ENCODE results near the gene NCR3LG1.

Gene NCR3LG1

DNA sequence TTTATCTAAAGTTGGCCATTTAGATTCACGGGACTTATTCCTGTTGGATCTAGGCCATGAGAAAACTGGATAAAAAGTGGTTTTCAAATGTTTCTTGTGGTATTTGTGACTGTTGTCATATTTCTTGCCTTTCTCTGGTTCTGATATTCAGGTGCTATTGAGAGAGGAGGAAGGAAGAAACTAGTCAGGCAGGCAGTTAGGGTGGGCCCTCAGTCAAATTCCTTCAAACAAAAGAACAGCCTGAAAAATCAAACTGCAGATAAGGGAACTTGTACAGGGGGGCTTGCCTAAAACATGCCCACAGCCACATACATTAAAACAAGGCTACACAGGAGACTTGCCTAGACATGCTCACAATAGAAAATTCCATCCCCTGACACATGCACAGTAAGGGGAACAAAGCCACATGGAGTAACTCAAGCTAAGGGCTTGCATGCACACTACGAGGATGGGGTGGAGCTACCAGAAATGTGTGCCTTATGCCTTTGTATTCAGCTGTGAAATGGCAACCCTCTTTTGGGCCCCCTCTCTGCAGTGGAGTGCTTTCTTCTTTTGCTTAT lies 18.2 kb downstream of the NCR3LG1 start:
- no peak for DNase-seq (ENCODE audit: extremely low read depth in 1 of 2, low read depth in 1 of 2)

- DNase-seq (ENCODE audit: extremely low read depth in 1 of 2, low read depth in 1 of 2): no peak
These were observed 20.0 kb downstream of the NCR3LG1 start for GRCh38 chr11:17371614-17372013.

- no peak for DNase-seq (ENCODE audit: extremely low read depth in 1 of 2, low read depth in 1 of 2)
These were observed 23.9 kb downstream of the NCR3LG1 start for GRCh38 chr11:17375547-17375946.

DNA sequence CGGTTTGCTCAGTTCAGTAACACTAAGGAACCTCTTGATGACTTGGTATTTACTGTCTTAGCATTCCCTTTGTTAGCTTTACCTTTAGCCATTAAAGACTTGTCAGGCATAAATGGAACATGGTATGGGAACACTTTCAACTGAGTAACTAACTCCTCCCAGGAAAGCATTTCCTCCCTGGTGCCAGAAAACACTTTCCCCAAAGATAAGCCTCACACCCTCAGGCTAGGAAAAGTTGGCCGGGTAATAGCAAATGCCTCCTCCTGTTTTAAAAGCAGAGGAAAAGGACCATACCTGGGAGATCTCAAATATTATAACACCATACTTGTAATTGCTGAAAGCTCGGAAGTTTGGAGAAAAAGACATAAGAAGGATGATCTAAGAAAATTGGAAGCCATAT lies 24.9 kb downstream of the NCR3LG1 start:
- DNase-seq (ENCODE audit: extremely low read depth in 1 of 2, low read depth in 1 of 2): no peak

GRCh38 chr11:17378655-17379054 lies 27.1 kb downstream of the NCR3LG1 start:
- no peak for DNase-seq (ENCODE audit: extremely low read depth in 1 of 2, low read depth in 1 of 2)

DNA sequence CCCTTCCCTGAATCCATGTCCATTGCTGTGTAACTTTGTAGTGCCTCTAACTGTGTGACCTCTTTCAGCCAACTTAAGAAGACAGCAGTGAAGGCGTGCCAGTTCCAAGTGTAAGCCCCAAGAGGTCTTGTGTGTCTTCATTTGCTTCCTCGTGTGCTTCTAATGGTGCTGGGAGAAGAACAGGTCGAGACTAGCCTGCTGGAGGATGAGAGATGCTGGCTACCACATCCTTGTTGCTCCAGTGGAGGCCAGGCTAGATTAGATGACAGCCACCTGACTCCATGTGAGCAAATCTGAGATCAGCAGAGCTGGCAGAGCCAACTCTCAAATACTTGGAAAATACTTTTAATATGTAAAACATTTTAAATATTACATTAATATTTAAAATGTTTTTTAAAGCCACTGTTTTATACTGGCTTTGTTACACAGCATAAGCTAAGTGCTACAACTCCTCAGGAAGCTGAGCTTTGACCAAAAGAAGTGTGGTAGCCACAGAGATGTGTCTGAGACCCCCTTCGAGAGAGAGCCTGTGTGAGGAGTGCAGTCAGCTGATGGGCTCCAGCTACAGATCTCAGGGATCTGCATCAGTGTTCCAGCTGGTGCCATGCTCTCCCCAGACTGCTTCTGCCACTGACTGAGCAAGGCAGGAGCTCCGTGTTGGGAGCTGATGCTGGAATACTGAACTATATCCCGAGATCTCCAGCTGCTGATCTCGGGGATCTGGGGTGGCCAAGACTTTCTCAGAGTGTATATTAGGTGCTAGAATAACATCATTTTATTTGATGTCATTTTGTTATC lies 28.0 kb downstream of the NCR3LG1 start:
- no peak for DNase-seq (ENCODE audit: extremely low read depth in 1 of 2, low read depth in 1 of 2)

DNA sequence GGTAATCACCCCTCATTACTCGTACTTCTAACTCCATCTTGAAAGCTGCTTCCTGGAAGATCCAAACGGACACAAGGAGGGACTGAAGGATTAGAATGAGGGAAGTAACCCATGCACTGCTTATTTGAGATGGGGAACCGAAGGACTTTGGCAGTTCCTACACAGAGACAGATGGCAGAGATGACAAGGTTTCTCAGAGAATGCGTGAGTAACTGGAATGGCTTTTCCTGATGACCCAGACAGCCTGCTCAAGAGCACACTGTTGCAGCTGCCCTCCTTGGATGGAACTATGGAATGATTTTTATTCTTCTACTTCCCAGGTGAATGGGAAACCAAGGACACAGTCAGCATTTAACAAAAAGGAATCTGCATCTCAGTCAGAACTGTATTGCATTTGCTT lies 29.6 kb downstream of the NCR3LG1 start:
- DNase-seq (ENCODE audit: extremely low read depth in 1 of 2, low read depth in 1 of 2): no peak

GRCh38 chr11:17382046-17382728 lies 30.6 kb downstream of the NCR3LG1 start:
- no peak for DNase-seq (ENCODE audit: extremely low read depth in 1 of 2, low read depth in 1 of 2)

DNA sequence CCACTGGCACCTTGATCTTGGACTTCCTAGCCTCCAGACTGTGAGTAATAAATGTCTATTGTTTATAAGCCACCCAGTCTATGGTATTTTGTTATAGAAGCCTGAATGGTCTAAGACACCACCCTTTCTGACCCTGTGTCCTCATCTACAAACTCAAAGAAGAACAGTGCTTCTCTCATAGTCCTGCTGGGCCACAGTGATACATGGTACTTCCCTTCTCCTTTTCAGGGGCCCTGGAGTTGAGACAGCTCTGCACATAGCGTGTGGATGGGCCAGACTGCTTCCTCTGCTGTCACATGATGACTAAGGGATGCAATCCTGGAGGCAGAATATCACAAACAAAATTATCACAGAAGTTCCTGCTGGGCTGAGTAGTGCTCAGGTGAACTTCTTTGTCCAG lies 31.9 kb downstream of the NCR3LG1 start:
- DNase-seq (ENCODE audit: extremely low read depth in 1 of 2, low read depth in 1 of 2): no peak

GRCh38 chr11:17384002-17384511 lies 32.5 kb downstream of the NCR3LG1 start:
- peak; percentile 37 to 58 for DNase-seq (ENCODE audit: extremely low read depth in 1 of 2, low read depth in 1 of 2)

- no peak for DNase-seq (ENCODE audit: extremely low read depth in 1 of 2, low read depth in 1 of 2)
These were observed 33.9 kb downstream of the NCR3LG1 start for GRCh38 chr11:17385492-17385891.

- DNase-seq (ENCODE audit: extremely low read depth in 1 of 2, low read depth in 1 of 2): no peak
These were observed 34.3 kb downstream of the NCR3LG1 start for GRCh38 chr11:17385926-17386325.

- DNase-seq (ENCODE audit: extremely low read depth in 1 of 2, low read depth in 1 of 2): peak in 1 of 2 donors; percentile 13
These were observed 34.9 kb downstream of the NCR3LG1 start for GRCh38 chr11:17386331-17387084.

- DNase-seq (ENCODE audit: extremely low read depth in 1 of 2, low read depth in 1 of 2): no peak
These were observed 35.7 kb downstream of the NCR3LG1 start for GRCh38 chr11:17387254-17387653.

DNA sequence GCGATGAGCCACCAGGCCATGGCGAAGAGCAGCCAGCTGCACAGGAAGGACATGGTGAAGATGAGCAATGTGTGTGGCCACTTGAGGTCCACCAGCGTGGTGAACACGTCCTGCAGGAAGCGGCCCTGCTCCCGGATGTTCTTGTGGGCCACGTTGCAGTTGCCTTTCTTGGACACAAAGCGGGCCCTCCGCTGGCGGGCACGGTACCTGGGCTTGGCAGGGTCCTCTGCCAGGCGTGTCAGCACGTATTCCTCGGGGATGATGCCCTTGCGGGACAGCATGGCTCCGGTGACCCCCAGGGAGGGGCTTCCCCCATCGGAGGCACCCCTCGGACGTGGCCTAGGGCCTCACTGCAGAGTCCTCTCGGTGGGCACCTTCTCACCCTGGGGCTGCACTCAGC lies 36.2 kb downstream of the NCR3LG1 start:
- DNase-seq (ENCODE audit: extremely low read depth in 1 of 2, low read depth in 1 of 2): no peak

GRCh38 chr11:17388609-17389210 lies 37.1 kb downstream of the NCR3LG1 start, which contains the start of gene KCNJ11:
Gene KCNJ11 (minus strand): TSS chr11:17388659. CDS start chr11:17388091, 568 bp downstream.
- peak in 1 of 2 donors; percentile 37 for DNase-seq (ENCODE audit: extremely low read depth in 1 of 2, low read depth in 1 of 2)

GRCh38 chr11:17389211-17389956 lies 37.8 kb downstream of the NCR3LG1 start:
- DNase-seq (ENCODE audit: extremely low read depth in 1 of 2, low read depth in 1 of 2): peak in 1 of 2 donors; percentile 54

DNA sequence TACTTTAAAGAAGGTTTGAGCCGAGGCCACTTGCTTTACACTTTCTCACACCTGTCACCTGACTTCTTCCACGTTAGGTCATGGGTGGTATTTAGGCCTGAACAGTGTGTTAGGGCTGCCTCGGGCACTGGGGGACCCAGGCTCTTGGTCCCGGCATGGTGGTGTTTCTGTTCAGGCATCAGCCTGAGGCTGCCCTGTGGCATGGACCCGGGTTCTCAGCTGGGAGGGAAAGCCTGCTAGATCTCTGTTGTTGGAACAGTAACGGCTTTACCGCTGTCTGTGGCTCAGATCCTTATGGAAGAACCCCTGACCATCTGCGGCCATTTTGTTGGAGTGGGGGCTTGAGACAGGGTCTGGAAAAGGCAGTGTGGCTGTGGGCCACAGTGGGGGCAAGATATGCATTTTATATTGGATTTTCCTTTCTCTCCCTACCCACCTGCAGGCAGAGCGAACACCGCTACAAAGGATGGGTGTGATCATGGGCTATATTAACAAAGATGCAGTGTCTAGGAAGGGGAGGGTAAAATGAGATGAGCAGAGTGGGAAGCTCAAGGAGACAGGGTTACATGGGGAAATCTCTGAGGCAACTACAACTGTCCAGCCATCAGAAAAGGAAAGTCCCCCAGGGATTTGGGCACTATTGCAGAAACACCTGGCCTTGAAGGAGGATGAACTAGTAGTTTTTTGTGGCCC lies 38.5 kb downstream of the NCR3LG1 start:
- no peak for DNase-seq (ENCODE audit: extremely low read depth in 1 of 2, low read depth in 1 of 2)
